H9 (cell line): ENCODE results near the gene DMRTB1. TPM values are rescaled to one million over a fixed set of nuclear protein-coding genes. Genes with fewer than 3 reads are reported as not detected.

Source experiments
- DNase-seq: peaks from one replicate; pipeline ENCODE4 v3.0.0-alpha.2; 2017
- H2AFZ ChIP-seq: one replicate; pipeline ENCODE4 v1.6.1; 2013; ENCODE audit warnings: mild to moderate bottlenecking, low read length, control low read depth, moderate library complexity
- H2AK5ac ChIP-seq: 2 replicates; pipeline ENCODE4 v1.6.1; 2013; ENCODE audit warnings: low read length, control low read depth, mixed read lengths; ENCODE audit not compliant: insufficient read length
- H2BK120ac ChIP-seq: one replicate; pipeline ENCODE4 v1.6.1; 2013; ENCODE audit warnings: low read depth, mild to moderate bottlenecking, low read length, control low read depth, inconsistent platforms; ENCODE audit not compliant: poor library complexity, severe bottlenecking
- H2BK12ac ChIP-seq: 2 replicates; pipeline ENCODE4 v1.6.1; 2013; ENCODE audit warnings: low read length, control low read depth, mixed read lengths, low read depth; ENCODE audit not compliant: insufficient read length
- H2BK15ac ChIP-seq: 2 replicates; pipeline ENCODE4 v1.6.1; 2013; ENCODE audit warnings: low read depth, low read length, control low read depth
- H2BK20ac ChIP-seq: one replicate; pipeline ENCODE4 v1.6.1; 2013; ENCODE audit warnings: low read depth, mild to moderate bottlenecking, low read length, control low read depth, inconsistent platforms; ENCODE audit not compliant: poor library complexity, severe bottlenecking
- H2BK5ac ChIP-seq: 2 replicates; pipeline ENCODE4 v1.6.1; 2013; ENCODE audit warnings: low read length, control low read depth, mixed read lengths; ENCODE audit not compliant: insufficient read length
- H3K14ac ChIP-seq: 2 replicates; pipeline ENCODE4 v1.6.1; 2013; ENCODE audit warnings: low read length, control low read depth; ENCODE audit not compliant: insufficient read depth
- H3K18ac ChIP-seq: 2 replicates; pipeline ENCODE4 v1.6.1; 2013; ENCODE audit warnings: low read depth, mild to moderate bottlenecking, mixed read lengths, low read length, control low read depth; ENCODE audit not compliant: insufficient read length
- H3K23ac ChIP-seq: 2 replicates; pipeline ENCODE4 v1.6.1; 2013; ENCODE audit warnings: low read length, control low read depth, mixed read lengths, low read depth; ENCODE audit not compliant: insufficient read length
- H3K23me2 ChIP-seq: 2 replicates; pipeline ENCODE4 v1.6.1; 2013; ENCODE audit warnings: low read depth, mild to moderate bottlenecking, mixed read lengths, low read length, control low read depth; ENCODE audit not compliant: insufficient read length, poor library complexity, severe bottlenecking
- H3K27ac ChIP-seq: 2 replicates; pipeline ENCODE4 v1.5.1; 2013; ENCODE audit warnings: low read length, control low read depth, mixed read lengths, low read depth; ENCODE audit not compliant: insufficient read length
- H3K27me3 ChIP-seq: 2 replicates; pipeline ENCODE4 v1.6.1; 2013; ENCODE audit warnings: low read length, control low read depth, inconsistent platforms; ENCODE audit not compliant: insufficient read depth
- H3K4ac ChIP-seq: 2 replicates; pipeline ENCODE4 v1.6.1; 2013; ENCODE audit warnings: low read depth, mild to moderate bottlenecking, control low read depth, inconsistent platforms, low read length, moderate library complexity
- H3K4me1 ChIP-seq: 2 replicates; pipeline ENCODE4 v1.6.1; 2013; ENCODE audit warnings: low read length, control low read depth, inconsistent platforms; ENCODE audit not compliant: insufficient read depth
- H3K4me2 ChIP-seq: 2 replicates; pipeline ENCODE4 v1.6.1; 2013; ENCODE audit warnings: low read length, control low read depth, mixed read lengths; ENCODE audit not compliant: insufficient read length, insufficient read depth
- H3K56ac ChIP-seq: 2 replicates; pipeline ENCODE4 v1.6.1; 2013; ENCODE audit warnings: low read depth, mild to moderate bottlenecking, mixed read lengths, low read length, control low read depth; ENCODE audit not compliant: insufficient read length
- H3K79me1 ChIP-seq: 2 replicates; pipeline ENCODE4 v1.6.1; 2013; ENCODE audit warnings: low read depth, mild to moderate bottlenecking, moderate library complexity, low read length, control low read depth, inconsistent platforms; ENCODE audit not compliant: insufficient read depth, poor library complexity, severe bottlenecking
- H3K79me2 ChIP-seq: 2 replicates; pipeline ENCODE4 v1.6.1; 2013; ENCODE audit warnings: low read length, control low read depth, inconsistent platforms; ENCODE audit not compliant: insufficient read depth
- H3K9ac ChIP-seq: 2 replicates; pipeline ENCODE4 v1.6.1; 2013; ENCODE audit warnings: low read length, control low read depth, mixed read lengths; ENCODE audit not compliant: insufficient read length; ENCODE audit errors: extremely low read depth
- H3K9me3 ChIP-seq: one replicate; pipeline ENCODE4 v1.6.1; 2013; ENCODE audit warnings: low read depth, low read length, inconsistent platforms; ENCODE audit not compliant: control insufficient read depth
- H3T11ph ChIP-seq: one replicate; pipeline ENCODE4 v1.6.1; 2013; ENCODE audit warnings: mild to moderate bottlenecking, low read length, control low read depth, inconsistent platforms
- H4K20me1 ChIP-seq: one replicate; pipeline ENCODE4 v1.6.1; 2013; ENCODE audit not compliant: control insufficient read depth, insufficient read length, insufficient read depth
- H4K5ac ChIP-seq: 2 replicates; pipeline ENCODE4 v1.6.1; 2013; ENCODE audit warnings: low read depth, mild to moderate bottlenecking, mixed read lengths, low read length, control low read depth; ENCODE audit not compliant: insufficient read length
- H4K8ac ChIP-seq: replicated peaks from 2 replicates; pipeline ENCODE4 v1.6.1; 2013; ENCODE audit warnings: low read length, control low read depth, mixed read lengths, low read depth; ENCODE audit not compliant: insufficient read length
- H4K91ac ChIP-seq: 2 replicates; pipeline ENCODE4 v1.6.1; 2013; ENCODE audit warnings: low read depth, mild to moderate bottlenecking, moderate library complexity, mixed read lengths, low read length, control low read depth; ENCODE audit not compliant: insufficient read length
- H3K27ac Mint-ChIP-seq, 3 experiments: 2 replicates in 2 of 3; 3 replicates in 1 of 3; pipeline ENCODE4 v1.8.0; 2020 to 2021; ENCODE audit warnings: mixed read lengths in 3 of 3, mild to moderate bottlenecking in 1 of 3, moderate library complexity in 1 of 3
- H3K27me3 Mint-ChIP-seq: 2 replicates; pipeline ENCODE4 v1.8.0; 2021; ENCODE audit warnings: low read depth, mild to moderate bottlenecking, moderate library complexity, mixed read lengths
- H3K36me3 Mint-ChIP-seq, 3 experiments: 2 replicates in 2 of 3; 3 replicates in 1 of 3; pipeline ENCODE4 v1.8.0; 2020 to 2021; ENCODE audit warnings: low read depth in 3 of 3, mixed read lengths in 3 of 3; ENCODE audit not compliant: insufficient read depth in 1 of 3
- H3K4me1 Mint-ChIP-seq, 2 experiments: 2 replicates each; pipeline ENCODE4 v1.8.0; 2020; ENCODE audit warnings: mixed read lengths in 2 of 2
- H3K4me3 Mint-ChIP-seq, 2 experiments: 2 replicates in 1 of 2; 3 replicates in 1 of 2; pipeline ENCODE4 v1.8.0; 2020 to 2021; ENCODE audit warnings: mild to moderate bottlenecking in 2 of 2, mixed read lengths in 2 of 2, moderate library complexity in 1 of 2
- H3K9me3 Mint-ChIP-seq, 2 experiments: 2 replicates in 1 of 2; 3 replicates in 1 of 2; pipeline ENCODE4 v1.8.0; 2020; ENCODE audit warnings: mild to moderate bottlenecking in 2 of 2, mixed read lengths in 2 of 2, moderate library complexity in 1 of 2
- CTCF ChIP-seq: fragments of 200-600 bp; sonication (generic); conservative IDR thresholded peaks from 3 replicates; pipeline ENCODE4 v1.8.0; 2021; ENCODE audit warnings: antibody characterized with exemption, mild to moderate bottlenecking
- WGBS: extraction: QIAGEN DNeasy Blood & Tissue Kit; methylation state at CpG from one replicate; pipeline ENCODE4 v1.1.7; 2013; ENCODE audit warnings: missing lambda C conversion rate, low lambda C conversion rate, mixed read lengths; ENCODE audit not compliant: insufficient read length; ENCODE audit errors: extremely low coverage; 5-methylcytosine and 5-hydroxymethylcytosine counted together
- total RNA-seq: library from RNA; stranded (reverse); gene quantifications from 2 replicates; pipeline ENCODE4 v1.2.1, GENCODE V29; 2021

The DMRTB1 gene
- total RNA-seq, 1 experiment from 2014 or later: not detected

GRCh38 chr1:53508991-53509666 lies 49.9 kb downstream of the DMRTB1 start:
- Histone ChIP-seq H2BK20ac (no peak overlapping the region), H2BK120ac (no peak overlapping the region), H3K4me2 (no peak overlapping the region), H2BK12ac (no peak overlapping the region), H3K27me3 (no peaks in the 10 kb centered on the region), H3K79me2 (no peaks in the 10 kb centered on the region), H3K27ac (no peak overlapping the region), H3K14ac (peak overlapping the region; percentile 4; the same call in 1 of the 2 replicates), H3T11ph (no peak overlapping the region), H4K91ac (no peak overlapping the region), H3K4ac (no peak overlapping the region), H4K8ac (no peak overlapping the region), H3K23ac (no peak overlapping the region), H3K9me3 (no peaks in the 10 kb centered on the region), H3K79me1 (no peaks in the 10 kb centered on the region), H3K18ac (no peak overlapping the region), H2AK5ac (no peak overlapping the region), H3K56ac (no peak overlapping the region), H4K20me1 (peaks cover 3% of the 10 kb centered on the region), H2AFZ (no peak overlapping the region), H2BK5ac (no peak overlapping the region), H3K4me1 (no peaks in the 10 kb centered on the region), H2BK15ac (no peak overlapping the region), H4K5ac (no peak overlapping the region), H3K23me2 (no peaks in the 10 kb centered on the region), H3K9ac (no peak overlapping the region)
- no peak for DNase-seq
- Mint-ChIP-seq H3K9me3 (no peaks in the 10 kb centered on the region), H3K36me3 (no peaks in the 10 kb centered on the region; a peak in 1 of 7 replicates), H3K27me3 (peaks cover 4% of the 10 kb centered on the region), H3K4me3 (no peak overlapping the region; a peak in 1 of 5 replicates), H3K4me1 (peaks cover 19 to 41% of the 10 kb centered on the region in 2 experiments), H3K27ac (peak overlapping the region in 1 of 3 experiments; percentile 88; a peak in 2 of 7 replicates)
- WGBS: no CpG with 5 or more reads among the region's 23 CpGs
- TF ChIP-seq CTCF: no peak
